Right cardiac atrium (tissue), 5 donors: ENCODE measurements around the gene MID2. TPM values are rescaled to one million over a fixed set of nuclear protein-coding genes. Genes with fewer than 3 reads are reported as not detected.

Experiments
- ATAC-seq, 2 donors: fragments of 200-7000 bp; cut with Tn5 transposase; one replicate each; pipeline versions ENCODE4 v1.8.0 to v1.9.1; 2020; ENCODE audit warnings: moderate library complexity in 2 of 2, mild to moderate bottlenecking in 1 of 2
- DNase-seq, 3 donors: peaks; one replicate each; pipeline ENCODE4 v3.0.0-alpha.2; 2020
- H3K27ac ChIP-seq: one replicate; pipeline ENCODE4 v1.5.1; 2013; ENCODE audit warnings: mild to moderate bottlenecking, low read length, control low read depth, moderate library complexity
- H3K27me3 ChIP-seq: one replicate; pipeline ENCODE4 v1.6.1; 2013; ENCODE audit not compliant: control insufficient read depth, insufficient read depth
- H3K4me1 ChIP-seq: one replicate; pipeline ENCODE4 v1.6.1; 2013; ENCODE audit warnings: low read length; ENCODE audit not compliant: control insufficient read depth, insufficient read depth
- H3K4me3 ChIP-seq: one replicate; pipeline ENCODE4 v1.5.1; 2013; ENCODE audit warnings: low read length, control low read depth
- H3K9me3 ChIP-seq: one replicate; pipeline ENCODE4 v1.6.1; 2013; ENCODE audit warnings: low read length; ENCODE audit not compliant: control insufficient read depth
- WGBS: extraction: QIAGEN DNeasy Blood & Tissue Kit; methylation state at CpG from one replicate; pipeline ENCODE4 v1.1.7; 2013; 5-methylcytosine and 5-hydroxymethylcytosine counted together
- intact Hi-C, 4 donors: fragments of 100-400 bp; cut with DNase I; formaldehyde crosslinking; loops; one replicate each; pipeline versions ENCODE4 v1.11.0 to v1.14.0; 2022 to 2023
- polyA plus RNA-seq: library from polyadenylated mRNA; stranded (reverse); fragments of 200-250 nt; gene quantifications from one replicate; pipeline ENCODE4 v1.2.3, GENCODE V29; 2013
- total RNA-seq, 4 donors: library from RNA; stranded (reverse); fragmentation: NEBNext Ultra II Directional; extraction: Animal tissue kit (Norgen Biotek cat#: 25700); gene quantifications; one replicate each; pipeline ENCODE4 v1.2.1, GENCODE V29; 2021
- donor health status: healthy with polysubstance abuse.
- donor health status: DM: no; HTN: yes; CAD: no.
- donor health status: DM: no; HTN: no; CAD: no.
- donor health status: DM: no; HTN: yes; CAD: no; lungs with severe emphysema.
- donor health status: DM: yes; HTN: yes; CAD: no.

MID2 gene
- total and polyA plus RNA-seq, 5 donors: 0.79 to 6.4 (median 5.9) TPM

DNA sequence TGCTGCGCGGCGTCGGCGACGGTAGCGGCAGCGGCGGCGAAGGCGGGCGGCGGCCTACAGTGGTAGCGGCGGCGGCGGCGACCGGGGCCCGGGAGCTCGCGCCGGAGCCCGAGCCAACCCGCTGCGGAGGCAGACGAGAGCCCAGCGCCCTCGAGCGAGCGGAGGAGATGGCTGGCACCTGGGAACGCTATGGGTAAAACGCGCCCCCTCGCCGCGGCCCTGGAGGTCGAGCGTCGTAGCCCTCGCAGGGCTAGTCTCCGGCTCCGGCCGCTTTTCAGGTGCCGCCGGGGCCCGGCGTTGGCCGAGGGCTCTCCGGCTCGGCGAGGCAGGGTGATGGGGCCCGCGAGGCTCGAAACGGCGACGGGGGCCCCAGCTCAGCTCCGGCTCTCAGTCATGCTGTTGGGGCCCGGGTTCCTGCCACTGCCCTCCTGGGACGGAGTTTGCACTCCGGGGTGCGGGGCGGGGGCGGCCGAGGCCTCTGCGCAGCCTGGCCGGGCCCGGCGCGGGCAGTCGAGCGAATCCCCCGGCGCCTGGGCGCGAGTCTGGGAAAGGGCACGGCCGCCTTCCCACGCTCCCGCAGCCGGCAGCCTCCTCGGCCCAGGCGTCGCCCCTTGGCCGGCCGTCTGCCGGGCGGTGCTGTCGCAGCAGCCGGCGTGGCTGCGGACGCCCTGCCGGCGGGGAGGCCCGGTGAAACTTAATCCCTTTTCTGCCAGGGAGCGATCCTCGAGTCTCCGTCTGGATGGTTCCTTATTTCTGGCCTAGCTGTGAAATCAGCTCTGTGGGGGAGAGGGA is 768 bp downstream of the MID2 start:
- Histone ChIP-seq H3K4me1 (peaks cover 4% of the 10 kb centered on the region), H3K9me3 (no peaks in the 10 kb centered on the region), H3K4me3 (peak overlapping the region; percentile 52), H3K27ac (peak overlapping the region; percentile 57), H3K27me3 (no peaks in the 10 kb centered on the region)
- DNase-seq: peak; percentile 37 to 72 (median 67)
- 1% methylated on average over 96 of the region's 100 CpGs for WGBS
- intact Hi-C loops: no loop called here
- peak; percentile 77 to 82 for ATAC-seq

DNA sequence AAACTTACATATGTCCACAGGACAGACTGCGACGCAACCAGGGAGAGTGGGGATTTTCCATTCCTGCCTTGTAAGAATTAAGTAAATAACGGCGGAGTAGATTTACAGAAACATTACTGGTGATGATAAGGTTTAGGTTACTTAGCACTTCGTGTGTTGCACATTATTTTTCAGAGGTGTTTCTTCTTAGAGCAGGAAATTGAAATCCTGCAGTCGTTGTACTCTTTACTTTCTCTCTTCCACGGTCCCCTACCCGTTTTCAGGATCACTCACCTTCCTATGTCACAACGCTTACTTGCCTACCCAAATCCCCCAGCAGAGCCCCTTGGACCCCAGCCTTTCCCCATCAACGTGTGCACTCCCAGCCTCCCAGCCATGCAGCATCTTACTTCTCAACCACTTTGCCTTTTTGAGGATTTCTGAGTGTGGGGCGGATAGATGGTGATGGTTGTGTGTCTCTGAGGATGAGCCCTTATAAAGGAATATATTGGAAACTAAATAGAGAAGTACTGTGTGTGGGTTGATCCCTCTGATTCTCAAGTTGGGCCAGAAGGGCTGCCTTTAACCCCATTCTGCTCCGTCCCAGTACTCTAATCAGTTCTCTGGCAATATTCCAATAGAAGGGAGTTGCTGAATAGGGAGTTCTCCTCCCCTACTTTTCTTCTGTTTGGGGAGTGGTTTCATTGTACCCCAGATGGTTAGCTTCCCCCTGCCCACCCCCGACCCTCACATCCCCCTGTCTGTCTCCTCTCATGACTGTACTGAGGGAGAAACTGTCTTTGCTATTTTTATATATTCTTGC is 1.6 kb downstream of the MID2 start:
- no peaks in the 10 kb centered on the region for H3K27me3 ChIP-seq
- intact Hi-C loops: no loop called here
- 13% methylated on average over 13 of the region's 13 CpGs for WGBS
- H3K27ac ChIP-seq: peak overlapping the region; percentile 57
- H3K4me1 ChIP-seq: peaks cover 4% of the 10 kb centered on the region
- DNase-seq (no peak), ATAC-seq (peak; percentile 30 to 69)
- H3K4me3 ChIP-seq: peak overlapping the region; percentile 52
- no peaks in the 10 kb centered on the region for H3K9me3 ChIP-seq

DNA sequence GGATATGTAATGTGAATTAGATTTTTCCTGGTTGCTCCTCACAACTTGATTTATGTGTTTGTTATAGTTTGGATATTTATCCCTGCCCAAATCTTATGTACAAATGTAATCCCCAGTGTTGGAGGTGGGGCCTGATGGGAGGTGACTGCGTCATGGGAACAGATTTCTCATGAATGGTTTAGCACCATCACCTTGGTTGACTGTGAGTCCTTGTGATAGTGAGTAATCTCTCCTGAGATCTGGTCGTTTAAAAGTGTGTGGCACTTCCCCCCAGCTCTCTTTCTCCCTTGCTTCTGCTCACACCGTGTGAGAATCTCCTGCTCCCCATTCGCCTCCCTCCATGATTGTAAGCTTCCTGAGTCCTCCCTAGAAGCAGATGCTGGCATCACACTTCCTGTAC is 2.2 kb downstream of the MID2 start:
- intact Hi-C loops: no loop called here
- no peak for ATAC-seq
- Histone ChIP-seq H3K4me1 (peaks cover 4% of the 10 kb centered on the region), H3K9me3 (no peaks in the 10 kb centered on the region), H3K27ac (no peak overlapping the region), H3K4me3 (no peak overlapping the region), H3K27me3 (no peaks in the 10 kb centered on the region)
- WGBS: 65% methylated on average over 4 of the region's 4 CpGs
- no peak for DNase-seq

DNA sequence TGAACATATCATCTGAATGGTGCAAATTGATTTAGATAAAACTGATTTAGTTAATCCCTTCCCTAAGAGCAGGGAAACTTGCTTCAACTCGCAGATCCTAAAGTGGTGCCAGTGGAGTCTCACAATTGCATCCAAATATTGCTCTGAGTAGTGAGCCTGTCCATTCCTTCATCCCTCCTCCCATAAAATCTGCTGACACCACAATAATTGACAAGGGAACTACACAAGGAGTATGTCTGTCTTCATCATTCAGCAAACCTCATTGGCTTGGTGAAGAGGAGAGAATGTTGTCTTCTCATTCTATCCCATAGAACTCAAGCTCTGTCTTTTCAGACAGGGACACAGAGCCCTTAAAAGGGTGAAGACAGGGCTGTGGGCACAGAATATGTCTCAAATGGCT is 4.2 kb downstream of the MID2 start:
- Histone ChIP-seq H3K27ac (no peak overlapping the region), H3K4me1 (peaks cover 4% of the 10 kb centered on the region), H3K9me3 (no peaks in the 10 kb centered on the region), H3K4me3 (no peak overlapping the region), H3K27me3 (no peaks in the 10 kb centered on the region)
- DNase-seq (no peak), ATAC-seq (no peak)
- whole genome bisulfite sequencing: 85% methylated on average over 1 of the region's 1 CpG
- intact Hi-C loops: no loop called here

- no peak for DNase-seq
- 67% methylated on average over 7 of the region's 7 CpGs for WGBS
- Histone ChIP-seq H3K27me3 (no peaks in the 10 kb centered on the region), H3K4me1 (peaks cover 4% of the 10 kb centered on the region), H3K9me3 (no peaks in the 10 kb centered on the region), H3K4me3 (no peak overlapping the region), H3K27ac (no peak overlapping the region)
- intact Hi-C loops: no loop called here
- no peak for ATAC-seq
Measured at GRCh38 chrX:107831071-107831730, 5.5 kb downstream of the MID2 start.

DNA sequence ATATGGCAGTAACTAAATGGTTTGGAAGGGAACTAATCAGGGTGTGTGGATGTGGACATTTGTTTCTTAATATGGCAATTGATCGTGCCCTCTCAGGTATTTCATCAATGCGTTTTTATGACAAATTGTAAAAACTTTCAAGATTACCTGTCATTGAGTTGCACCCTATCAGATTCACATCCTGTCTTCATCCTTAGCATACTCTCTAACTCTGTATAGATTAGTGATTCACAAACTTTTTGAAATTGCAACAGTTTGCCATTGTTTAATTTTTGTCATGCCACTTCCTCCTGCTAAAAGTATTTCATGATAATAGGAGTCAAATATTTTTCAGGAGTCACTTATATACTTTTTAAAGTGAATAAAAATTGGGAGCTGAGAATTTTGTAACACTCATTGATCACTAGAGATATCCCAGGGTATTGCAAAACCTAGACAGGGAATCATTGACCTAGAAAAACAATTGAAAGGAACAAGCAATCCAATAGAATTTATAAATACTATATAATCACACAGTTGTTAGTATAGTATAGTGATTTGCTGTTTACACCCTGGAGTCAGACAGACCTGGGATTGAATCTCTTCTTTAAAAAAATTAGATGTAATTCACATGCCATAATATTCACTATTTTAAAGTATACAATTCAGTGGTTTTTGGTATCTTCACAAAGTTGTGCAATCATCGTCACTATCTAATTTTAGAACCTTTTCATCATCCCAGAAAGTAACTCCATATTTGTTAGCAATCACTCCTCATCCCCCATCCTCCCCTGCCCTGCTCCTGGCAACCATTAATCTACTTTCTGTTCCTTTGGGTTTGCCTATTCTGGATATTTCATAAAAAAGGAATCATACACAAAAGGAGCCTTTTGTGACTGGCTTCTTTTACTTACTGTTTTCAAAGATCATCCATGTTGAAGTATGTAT is 8.9 kb downstream of the MID2 start:
- H3K4me3 ChIP-seq: no peak overlapping the region
- WGBS: 87% methylated on average over 3 of the region's 3 CpGs
- intact Hi-C loops: no loop called here
- no peaks in the 10 kb centered on the region for H3K27me3 ChIP-seq
- DNase-seq: no peak
- ATAC-seq: no peak
- no peak overlapping the region for H3K27ac ChIP-seq
- peaks cover 2% of the 10 kb centered on the region for H3K4me1 ChIP-seq
- H3K9me3 ChIP-seq: no peaks in the 10 kb centered on the region

DNA sequence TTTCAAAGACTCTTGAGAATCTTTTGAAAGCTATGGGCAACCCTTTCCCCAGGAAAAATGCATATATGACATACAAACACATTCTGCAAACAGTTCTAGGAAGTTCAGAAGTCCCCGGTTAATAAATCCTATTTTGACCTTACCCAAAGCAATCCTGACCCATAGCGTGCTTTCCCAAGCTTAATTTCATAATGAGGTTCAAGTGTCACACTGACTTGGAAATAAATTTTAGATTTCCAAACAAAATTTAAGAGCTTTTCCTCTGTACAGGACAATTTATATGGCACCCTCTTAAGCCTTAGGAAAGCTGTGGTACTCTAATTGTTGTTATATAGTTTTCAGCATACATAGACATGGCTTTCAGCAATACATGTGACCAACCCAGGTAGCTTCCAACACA is 11.3 kb downstream of the MID2 start:
- Histone ChIP-seq H3K27me3 (no peaks in the 10 kb centered on the region), H3K27ac (no peak overlapping the region), H3K4me3 (no peak overlapping the region), H3K4me1 (no peaks in the 10 kb centered on the region), H3K9me3 (no peaks in the 10 kb centered on the region)
- DNase-seq (no peak), ATAC-seq (no peak)
- WGBS: 90% methylated on average over 2 of the region's 2 CpGs
- intact Hi-C loops: no loop called here

- H3K27me3 ChIP-seq: no peaks in the 10 kb centered on the region
- no peak for ATAC-seq
- no peak overlapping the region for H3K4me3 ChIP-seq
- WGBS: 96% methylated on average over 15 of the region's 15 CpGs
- no peak overlapping the region for H3K27ac ChIP-seq
- no peak for DNase-seq
- no peaks in the 10 kb centered on the region for H3K9me3 ChIP-seq
- intact Hi-C loops: no loop called here
- no peaks in the 10 kb centered on the region for H3K4me1 ChIP-seq
Measured at GRCh38 chrX:107840971-107841370, 15.3 kb downstream of the MID2 start.

GRCh38 chrX:107842715-107843400 is 17.2 kb downstream of the MID2 start:
- Histone ChIP-seq H3K4me1 (peaks cover 2% of the 10 kb centered on the region), H3K27me3 (no peaks in the 10 kb centered on the region), H3K4me3 (no peak overlapping the region), H3K9me3 (no peaks in the 10 kb centered on the region), H3K27ac (no peak overlapping the region)
- DNase-seq (no peak), ATAC-seq (no peak)
- intact Hi-C loops: no loop called here
- WGBS: 73% methylated on average over 6 of the region's 6 CpGs

- intact Hi-C loops: no loop called here
- H3K4me1 ChIP-seq: peaks cover 4% of the 10 kb centered on the region
- DNase-seq: no peak
- no peak overlapping the region for H3K4me3 ChIP-seq
- no peaks in the 10 kb centered on the region for H3K27me3 ChIP-seq
- no peak overlapping the region for H3K27ac ChIP-seq
- 23% methylated on average over 1 of the region's 1 CpG for WGBS
- no peaks in the 10 kb centered on the region for H3K9me3 ChIP-seq
- ATAC-seq: peak; percentile 84 to 89
Measured at GRCh38 chrX:107845625-107846024, 20.0 kb downstream of the MID2 start.
